GM23338 (cell line): ENCODE measurements around the gene PPM1H. TPM values are rescaled to one million over a fixed set of nuclear protein-coding genes. Genes with fewer than 3 reads are reported as not detected.

Source experiments
- ATAC-seq: fragments of 200-7000 bp; cut with Tn5 transposase; 3 replicates; pipeline ENCODE4 v1.9.1; 2020
- DNase-seq: peaks from one replicate; pipeline ENCODE4 v3.0.0-alpha.2; 2015; ENCODE audit warnings: low spot score
- H2AFZ ChIP-seq: fragments of 200-600 bp; sonication (generic); 2 replicates; pipeline ENCODE4 v1.8.0; 2016; ENCODE audit warnings: antibody characterized with exemption, mild to moderate bottlenecking, moderate library complexity
- H3F3A ChIP-seq: fragments of 200-600 bp; sonication (generic); replicated peaks from 2 replicates; pipeline ENCODE4 v1.8.0; 2017; ENCODE audit warnings: antibody characterized with exemption, mixed run types, low read depth
- H3K27ac ChIP-seq: fragments of 200-600 bp; sonication (generic); 2 replicates; pipeline ENCODE4 v1.6.1; 2016; ENCODE audit warnings: low read depth
- H3K27me3 ChIP-seq: fragments of 200-600 bp; sonication (generic); 2 replicates; pipeline ENCODE4 v1.8.0; 2016; ENCODE audit warnings: mild to moderate bottlenecking, mixed run types, moderate library complexity; ENCODE audit not compliant: insufficient read depth
- H3K36me3 ChIP-seq: fragments of 200-600 bp; sonication (generic); 2 replicates; pipeline ENCODE4 v1.8.0; 2016; ENCODE audit warnings: mild to moderate bottlenecking; ENCODE audit not compliant: insufficient read depth
- H3K4me1 ChIP-seq: fragments of 200-600 bp; sonication (generic); 2 replicates; pipeline ENCODE4 v1.8.0; 2016; ENCODE audit warnings: mild to moderate bottlenecking, moderate library complexity; ENCODE audit not compliant: insufficient read depth
- H3K4me2 ChIP-seq: fragments of 200-600 bp; sonication (generic); 2 replicates; pipeline ENCODE4 v1.7.1; 2017; ENCODE audit warnings: mixed run types
- H3K4me3 ChIP-seq: fragments of 200-600 bp; sonication (generic); 2 replicates; pipeline ENCODE4 v1.6.1; 2016; ENCODE audit warnings: mixed run types
- H3K79me2 ChIP-seq: fragments of 200-600 bp; sonication (generic); replicated peaks from 2 replicates; pipeline ENCODE4 v1.8.0; 2017; ENCODE audit warnings: mild to moderate bottlenecking; ENCODE audit not compliant: insufficient read depth
- H3K9me2 ChIP-seq: fragments of 200-600 bp; sonication (generic); 2 replicates; pipeline ENCODE4 v1.8.0; 2017; ENCODE audit not compliant: insufficient read depth
- H4K20me1 ChIP-seq: fragments of 200-600 bp; sonication (generic); replicated peaks from 2 replicates; pipeline ENCODE4 v1.8.0; 2017; ENCODE audit warnings: mild to moderate bottlenecking; ENCODE audit not compliant: insufficient read depth
- H3K27ac Mint-ChIP-seq: 2 replicates; pipeline ENCODE4 v1.8.0; 2020; ENCODE audit warnings: inconsistent platforms, mild to moderate bottlenecking, moderate library complexity, mixed read lengths
- H3K27me3 Mint-ChIP-seq: 3 replicates; pipeline ENCODE4 v1.8.0; 2022; ENCODE audit warnings: low read depth, mild to moderate bottlenecking, moderate library complexity, mixed read lengths, inconsistent platforms; ENCODE audit not compliant: insufficient read depth, poor library complexity
- H3K36me3 Mint-ChIP-seq: 3 replicates; pipeline ENCODE4 v1.8.0; 2021; ENCODE audit warnings: low read depth, mild to moderate bottlenecking, inconsistent platforms, moderate library complexity, mixed read lengths
- H3K4me1 Mint-ChIP-seq: 3 replicates; pipeline ENCODE4 v1.8.0; 2020; ENCODE audit warnings: mild to moderate bottlenecking, inconsistent platforms, mixed read lengths
- H3K4me3 Mint-ChIP-seq: 3 replicates; pipeline ENCODE4 v1.8.0; 2021; ENCODE audit warnings: moderate library complexity, mild to moderate bottlenecking, inconsistent platforms, mixed read lengths
- H3K9me3 Mint-ChIP-seq: 3 replicates; pipeline ENCODE4 v1.8.0; 2020; ENCODE audit warnings: moderate library complexity, mild to moderate bottlenecking, inconsistent platforms, mixed read lengths
- ETS1 ChIP-seq: IDR thresholded peaks from 2 replicates; pipeline ENCODE4 v1.6.1; 2016; ENCODE audit warnings: antibody characterized with exemption
- EZH2 ChIP-seq: fragments of 200-600 bp; sonication (generic); IDR thresholded peaks from one replicate; pipeline ENCODE4 v1.8.0; 2017; ENCODE audit warnings: antibody characterized with exemption, mild to moderate bottlenecking, low read depth; ENCODE audit not compliant: unreplicated experiment
- JUNB ChIP-seq: IDR thresholded peaks from one replicate; pipeline ENCODE4 v1.6.1; 2016; ENCODE audit warnings: antibody characterized with exemption; ENCODE audit not compliant: unreplicated experiment
- NANOG ChIP-seq: IDR thresholded peaks from 2 replicates; pipeline ENCODE4 v1.6.1; 2016; ENCODE audit warnings: antibody characterized with exemption, borderline replicate concordance
- POLR2AphosphoS5 ChIP-seq: IDR thresholded peaks from 2 replicates; pipeline ENCODE4 v1.6.1; 2016; ENCODE audit warnings: antibody characterized with exemption, low read depth
- STAT1 ChIP-seq: IDR thresholded peaks from one replicate; pipeline ENCODE4 v1.6.1; 2016; ENCODE audit warnings: antibody characterized with exemption; ENCODE audit not compliant: unreplicated experiment
- ZNF114 ChIP-seq: fragments of 250-450 bp; sonication (Bioruptor Pico); IDR thresholded peaks from 2 replicates; pipeline ENCODE4 v1.5.0; 2020; ENCODE audit warnings: mild to moderate bottlenecking, moderate library complexity
- ZNF331 ChIP-seq: fragments of 250-450 bp; sonication (Bioruptor Pico); IDR thresholded peaks from 2 replicates; pipeline ENCODE4 v1.5.0; 2020; ENCODE audit warnings: low read depth, mild to moderate bottlenecking, moderate library complexity
- ZNF462 ChIP-seq: fragments of 250-450 bp; sonication (Bioruptor Pico); IDR thresholded peaks from 2 replicates; pipeline ENCODE4 v1.5.0; 2020; ENCODE audit warnings: mild to moderate bottlenecking, moderate library complexity
- polyA plus RNA-seq: library from polyadenylated mRNA; unstranded; fragments of >200 nt; fragmentation: Nextera tagmentation; extraction: Ambion mirVana; gene quantifications from 2 replicates; pipeline ENCODE4 v1.2.1, GENCODE V29; 2016
- total RNA-seq: library from RNA; depleted of rRNA; stranded (reverse); fragments of >200 nt; shearing (Covaris generic); gene quantifications from 2 replicates; pipeline ENCODE4 v1.2.3, GENCODE V29; 2014
- TF ChIP-seq, protein P1 (sequence below), 2 experiments: fragments of 200-600 bp in 1 of 2; sonication (generic) in 1 of 2; conservative IDR thresholded peaks; 2 replicates each; pipeline versions ENCODE4 v1.5.1 to v1.6.1; 2016 to 2017; ENCODE audit warnings: antibody characterized with exemption in 2 of 2, low read depth in 2 of 2, mild to moderate bottlenecking in 2 of 2, moderate library complexity in 1 of 2

Gene PPM1H
- total and polyA plus RNA-seq, 2 experiments from 2014 or later = 11.4 to 41.2 TPM

DNA sequence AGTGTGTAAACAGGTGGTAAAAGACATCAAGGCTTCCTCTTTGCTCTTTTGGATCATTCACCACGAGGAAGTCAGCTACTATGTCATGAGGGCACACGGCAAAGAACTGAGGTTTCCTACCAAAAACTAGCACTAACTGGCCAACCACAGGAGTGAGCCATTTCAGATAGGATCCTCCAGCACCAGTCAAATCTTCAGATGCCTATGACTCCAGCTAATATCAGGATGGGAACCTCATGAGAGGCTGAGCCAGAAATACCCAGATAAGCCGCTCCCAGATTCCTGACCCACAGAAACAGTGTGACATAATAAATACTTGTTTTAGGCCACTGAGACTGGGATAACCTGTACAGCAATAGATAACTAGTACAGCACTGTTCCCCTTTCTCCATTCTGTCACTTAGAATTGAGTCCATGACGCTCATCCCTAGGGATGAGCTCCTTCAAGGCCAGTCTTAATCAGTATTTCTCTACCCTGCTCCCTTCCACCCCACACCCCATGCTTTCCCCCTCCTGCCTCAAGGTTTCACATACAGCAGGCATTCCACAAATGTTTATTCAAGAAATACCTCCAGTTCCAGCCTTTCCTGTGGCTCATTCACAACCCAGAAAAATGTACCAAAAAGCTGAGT is 68.4 kb downstream of the PPM1H start (continued):
- no peak for TF ChIP-seq EZH2
- TF ChIP-seq ZNF331 (CRISPR knock-in tag) = no peak
- TF ChIP-seq STAT1 = no peak
- no peak for TF ChIP-seq ZNF114 (CRISPR knock-in tag)

DNA sequence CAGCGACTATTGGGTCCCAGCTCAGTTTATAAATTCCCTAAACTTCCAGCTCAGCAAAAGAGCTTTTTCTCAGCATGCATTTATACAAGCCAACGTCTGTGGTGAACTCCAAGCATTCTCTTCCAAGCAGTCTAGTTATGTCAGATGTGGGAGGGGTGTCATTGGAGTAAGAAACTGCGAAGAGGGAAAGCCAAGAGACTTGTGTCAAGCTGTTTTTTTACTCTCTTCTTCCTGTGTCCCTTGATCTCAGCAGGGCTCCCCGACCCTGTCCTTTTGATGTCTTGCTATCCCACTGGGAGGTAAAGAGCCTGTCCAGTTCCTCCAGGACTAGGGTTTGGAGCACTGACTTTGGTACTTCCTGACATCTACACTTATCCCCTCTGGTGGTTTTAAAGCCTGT is 69.0 kb downstream of the PPM1H start:
- H3K27ac Mint-ChIP-seq = no peak overlapping the region
- Histone ChIP-seq H3K27me3 (no peaks in the 10 kb centered on the region), H3K27ac (no peak overlapping the region), H3F3A (no peaks in the 10 kb centered on the region), H4K20me1 (peaks cover 16% of the 10 kb centered on the region), H3K4me3 (no peak overlapping the region), H2AFZ (no peak overlapping the region), H3K4me1 (peaks cover 45% of the 10 kb centered on the region), H3K36me3 (no peaks in the 10 kb centered on the region), H3K9me2 (no peaks in the 10 kb centered on the region), H3K4me2 (peak overlapping the region; percentile 59; the same call in 1 of the 2 replicates), H3K79me2 (peaks cover 53% of the 10 kb centered on the region)
- H3K4me1 Mint-ChIP-seq = peaks cover 44% of the 10 kb centered on the region
- H3K4me3 Mint-ChIP-seq = peak overlapping the region; percentile 1; the same call in 1 of the 3 replicates
- ATAC-seq = peak; percentile 72
- H3K36me3 Mint-ChIP-seq = peaks cover 1% of the 10 kb centered on the region; the same call in 2 of the 3 replicates
- peak; percentile 69 for DNase-seq
- TF ChIP-seq NANOG = peak; percentile 35; the same call in 1 of the 2 replicates
- no peak for TF ChIP-seq ZNF114 (CRISPR knock-in tag)
- H3K9me3 Mint-ChIP-seq = no peaks in the 10 kb centered on the region; the same call in 2 of the 3 replicates
- H3K27me3 Mint-ChIP-seq = no peaks in the 10 kb centered on the region

DNA sequence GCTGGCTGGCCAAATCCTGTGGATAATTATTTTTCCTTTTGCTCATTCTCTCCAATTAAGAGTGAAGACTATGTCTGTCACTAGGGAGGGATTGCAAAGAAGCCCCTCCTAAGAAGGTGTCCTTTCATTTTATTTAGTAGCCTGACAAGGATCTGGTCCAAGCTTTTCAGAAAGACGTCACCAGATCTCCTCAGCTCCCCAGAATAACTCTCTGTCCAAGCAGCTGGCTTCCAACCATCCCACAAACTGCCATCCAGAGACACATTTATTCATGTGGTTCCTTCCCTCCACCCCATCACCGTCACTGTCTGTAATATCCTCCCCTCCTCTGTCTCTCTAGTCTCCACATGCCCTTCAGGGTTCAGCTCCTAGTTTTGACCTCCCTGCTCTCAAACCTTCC is 69.9 kb downstream of the PPM1H start:
- H3K4me3 Mint-ChIP-seq = no peak overlapping the region
- Histone ChIP-seq H2AFZ (no peak overlapping the region), H3K27me3 (no peaks in the 10 kb centered on the region), H3K27ac (no peak overlapping the region), H3F3A (no peaks in the 10 kb centered on the region), H3K36me3 (no peaks in the 10 kb centered on the region), H3K79me2 (peaks cover 51% of the 10 kb centered on the region), H3K4me2 (no peak overlapping the region), H3K9me2 (no peaks in the 10 kb centered on the region), H3K4me3 (no peak overlapping the region), H3K4me1 (peaks cover 54% of the 10 kb centered on the region), H4K20me1 (peaks cover 12% of the 10 kb centered on the region; the same call in 1 of the 2 replicates)
- H3K9me3 Mint-ChIP-seq = no peaks in the 10 kb centered on the region
- no peak overlapping the region for H3K27ac Mint-ChIP-seq
- ATAC-seq (no peak), DNase-seq (no peak)
- H3K27me3 Mint-ChIP-seq = peaks cover 3% of the 10 kb centered on the region
- peaks cover 53% of the 10 kb centered on the region for H3K4me1 Mint-ChIP-seq
- H3K36me3 Mint-ChIP-seq = no peaks in the 10 kb centered on the region
- no peak for TF ChIP-seq POLR2AphosphoS5
- TF ChIP-seq NANOG = no peak
- TF ChIP-seq, protein P1, sequence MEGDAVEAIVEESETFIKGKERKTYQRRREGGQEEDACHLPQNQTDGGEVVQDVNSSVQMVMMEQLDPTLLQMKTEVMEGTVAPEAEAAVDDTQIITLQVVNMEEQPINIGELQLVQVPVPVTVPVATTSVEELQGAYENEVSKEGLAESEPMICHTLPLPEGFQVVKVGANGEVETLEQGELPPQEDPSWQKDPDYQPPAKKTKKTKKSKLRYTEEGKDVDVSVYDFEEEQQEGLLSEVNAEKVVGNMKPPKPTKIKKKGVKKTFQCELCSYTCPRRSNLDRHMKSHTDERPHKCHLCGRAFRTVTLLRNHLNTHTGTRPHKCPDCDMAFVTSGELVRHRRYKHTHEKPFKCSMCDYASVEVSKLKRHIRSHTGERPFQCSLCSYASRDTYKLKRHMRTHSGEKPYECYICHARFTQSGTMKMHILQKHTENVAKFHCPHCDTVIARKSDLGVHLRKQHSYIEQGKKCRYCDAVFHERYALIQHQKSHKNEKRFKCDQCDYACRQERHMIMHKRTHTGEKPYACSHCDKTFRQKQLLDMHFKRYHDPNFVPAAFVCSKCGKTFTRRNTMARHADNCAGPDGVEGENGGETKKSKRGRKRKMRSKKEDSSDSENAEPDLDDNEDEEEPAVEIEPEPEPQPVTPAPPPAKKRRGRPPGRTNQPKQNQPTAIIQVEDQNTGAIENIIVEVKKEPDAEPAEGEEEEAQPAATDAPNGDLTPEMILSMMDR (conservative IDR thresholded peaks at IDR 0.05; ENCODE audit: low read depth in 2 of 2) = no peak
- no peak for TF ChIP-seq ETS1
- no peak for TF ChIP-seq JUNB
- no peak for TF ChIP-seq ZNF331 (CRISPR knock-in tag)
- TF ChIP-seq ZNF462 (CRISPR knock-in tag) = no peak
- TF ChIP-seq ZNF114 (CRISPR knock-in tag) = no peak
